ENCODE results near the gene CFAP299. TPM values are rescaled to one million over a fixed set of nuclear protein-coding genes. Genes with fewer than 3 reads are reported as not detected.

The CFAP299 gene
- total RNA-seq, 1 donor from 2014 or later, result not detected

GRCh38 chr4:80814266-80814665 lies 478.7 kb downstream of the CFAP299 start:
- peaks cover 6% of the 10 kb centered on the region for H3K27me3 Mint-ChIP-seq (ENCODE audit: low read depth)
- no peak for TF ChIP-seq CTCF (conservative IDR thresholded peaks at IDR 0.05)
- no peaks in the 10 kb centered on the region for H3K9me3 Mint-ChIP-seq
- no peaks in the 10 kb centered on the region for H3K36me3 Mint-ChIP-seq (ENCODE audit: low read depth)
- H3K4me3 Mint-ChIP-seq, result no peak overlapping the region
- H3K4me1 Mint-ChIP-seq, result no peaks in the 10 kb centered on the region
- no peak for DNase-seq (ENCODE audit: low read depth, low spot score)
- H3K27ac Mint-ChIP-seq (ENCODE audit: unreplicated experiment), result no peak overlapping the region

- Mint-ChIP-seq H3K36me3 (ENCODE audit: low read depth) (no peaks in the 10 kb centered on the region), H3K4me3 (no peak overlapping the region), H3K9me3 (peaks cover 9% of the 10 kb centered on the region), H3K27ac (ENCODE audit: unreplicated experiment) (no peak overlapping the region), H3K4me1 (no peaks in the 10 kb centered on the region), H3K27me3 (ENCODE audit: low read depth) (no peaks in the 10 kb centered on the region)
- no peak for TF ChIP-seq CTCF (conservative IDR thresholded peaks at IDR 0.05)
- DNase-seq (ENCODE audit: low read depth, low spot score), result no peak
These were observed 496.1 kb downstream of the CFAP299 start for GRCh38 chr4:80831383-80832361.

GRCh38 chr4:80839281-80839680 lies 503.8 kb downstream of the CFAP299 start:
- Mint-ChIP-seq H3K36me3 (ENCODE audit: low read depth) (no peaks in the 10 kb centered on the region), H3K9me3 (peaks cover 6% of the 10 kb centered on the region), H3K4me3 (no peak overlapping the region), H3K27me3 (ENCODE audit: low read depth) (no peaks in the 10 kb centered on the region), H3K4me1 (no peaks in the 10 kb centered on the region), H3K27ac (ENCODE audit: unreplicated experiment) (no peak overlapping the region)
- no peak for TF ChIP-seq CTCF (conservative IDR thresholded peaks at IDR 0.05)
- no peak for DNase-seq (ENCODE audit: low read depth, low spot score)

GRCh38 chr4:80839792-80840191 lies 504.3 kb downstream of the CFAP299 start:
- no peak for TF ChIP-seq CTCF (conservative IDR thresholded peaks at IDR 0.05)
- H3K27ac Mint-ChIP-seq (ENCODE audit: unreplicated experiment), result no peak overlapping the region
- H3K4me1 Mint-ChIP-seq, result no peaks in the 10 kb centered on the region
- DNase-seq (ENCODE audit: low read depth, low spot score), result no peak
- H3K4me3 Mint-ChIP-seq, result no peak overlapping the region
- H3K36me3 Mint-ChIP-seq (ENCODE audit: low read depth), result no peaks in the 10 kb centered on the region
- H3K9me3 Mint-ChIP-seq, result peaks cover 6% of the 10 kb centered on the region
- H3K27me3 Mint-ChIP-seq (ENCODE audit: low read depth), result no peaks in the 10 kb centered on the region

- no peak for TF ChIP-seq CTCF (conservative IDR thresholded peaks at IDR 0.05)
- Mint-ChIP-seq H3K4me3 (no peak overlapping the region), H3K27ac (ENCODE audit: unreplicated experiment) (no peak overlapping the region), H3K9me3 (peaks cover 8% of the 10 kb centered on the region), H3K36me3 (ENCODE audit: low read depth) (no peaks in the 10 kb centered on the region), H3K4me1 (no peaks in the 10 kb centered on the region), H3K27me3 (ENCODE audit: low read depth) (no peaks in the 10 kb centered on the region)
- no peak for DNase-seq (ENCODE audit: low read depth, low spot score)
These were observed 504.9 kb downstream of the CFAP299 start for GRCh38 chr4:80840396-80840795.

Measured in neural crest cell (in vitro differentiated cells).